ENCODE results near the gene CCNT1. TPM values are rescaled to one million over a fixed set of nuclear protein-coding genes. Genes with fewer than 3 reads are reported as not detected.
A peak's percentile ranks its signal among the peaks of the same experiment; 100 is the strongest.

The CCNT1 gene
- total RNA-seq, 4 donors from 2014 or later, result 17.9 to 40.3 (median 23.1) TPM

- ATAC-seq, result no peak
- H3K36me3 ChIP-seq, result peaks cover 4 to 84% of the 10 kb centered on the region in 2 donors
Measured at GRCh38 chr12:48691826-48692487, 24.6 kb downstream of the CCNT1 start.

GRCh38 chr12:48690990-48691389, 25.5 kb downstream of the CCNT1 start:
- Histone ChIP-seq H3K4me1 (peaks cover 0 to 23% (median 4%) of the 10 kb centered on the region in 3 donors), H3K4me3 (no peak overlapping the region), H3K36me3 (peaks cover 4 to 74% of the 10 kb centered on the region in 2 donors), H3K27ac (peak overlapping the region in 3 of 4 donors; percentile 35 to 75 (median 68)), H3K27me3 (no peaks in the 10 kb centered on the region), H3K9me3 (no peaks in the 10 kb centered on the region)
- TF ChIP-seq POLR2AphosphoS5 (IDR thresholded peaks at IDR 0.05) (no peak), EP300 (IDR thresholded peaks at IDR 0.05) (no peak)
- WGBS, 2 donors (ENCODE audit: low coverage in 1 of 2), result 10 to 30% methylated on average over 4 of the region's 4 CpGs
- peak; percentile 61 for ATAC-seq

More at GRCh38 chr12:48691826-48692487, 24.6 kb downstream of the CCNT1 start:
- H3K27me3 ChIP-seq, result no peaks in the 10 kb centered on the region
- H3K4me1 ChIP-seq, result peaks cover 0 to 23% (median 4%) of the 10 kb centered on the region in 3 donors
- no peaks in the 10 kb centered on the region for H3K9me3 ChIP-seq
- H3K4me3 ChIP-seq, result no peak overlapping the region
- 0 to 48% methylated on average over 1 to 2 of the region's 2 CpGs for WGBS, 2 donors (ENCODE audit: low coverage in 1 of 2)
- no peak for TF ChIP-seq EP300 (IDR thresholded peaks at IDR 0.05)
- TF ChIP-seq POLR2AphosphoS5 (IDR thresholded peaks at IDR 0.05), result no peak
- no peak for TF ChIP-seq CTCF (IDR thresholded peaks at IDR 0.05)
- TF ChIP-seq POLR2A (IDR thresholded peaks at IDR 0.05), result no peak
- H3K27ac ChIP-seq, result peak overlapping the region in 3 of 4 donors; percentile 35 to 75 (median 68)

- H3K4me1 ChIP-seq, result peaks cover 0 to 23% (median 4%) of the 10 kb centered on the region in 3 donors
- peak overlapping the region in 3 of 4 donors; percentile 35 to 75 (median 68) for H3K27ac ChIP-seq
- peaks cover under 1 to 68% of the 10 kb centered on the region in 2 donors for H3K36me3 ChIP-seq
- H3K9me3 ChIP-seq, result no peaks in the 10 kb centered on the region
- no peaks in the 10 kb centered on the region for H3K27me3 ChIP-seq
- WGBS, 2 donors (ENCODE audit: low coverage in 1 of 2), result 37 to 53% methylated on average over 4 of the region's 4 CpGs
- no peak overlapping the region for H3K4me3 ChIP-seq
- TF ChIP-seq EP300 (IDR thresholded peaks at IDR 0.05) (no peak), CTCF (IDR thresholded peaks at IDR 0.05) (no peak), POLR2A (IDR thresholded peaks at IDR 0.05) (no peak), POLR2AphosphoS5 (IDR thresholded peaks at IDR 0.05) (no peak)
- ATAC-seq, result no peak
Measured at GRCh38 chr12:48690436-48690835, 26.1 kb downstream of the CCNT1 start.

- no peaks in the 10 kb centered on the region for H3K27me3 ChIP-seq
- no peak overlapping the region for H3K4me3 ChIP-seq
- 27 to 50% methylated on average over 1 of the region's 1 CpG for WGBS, 2 donors (ENCODE audit: low coverage in 1 of 2)
- TF ChIP-seq EP300 (IDR thresholded peaks at IDR 0.05), result no peak
- no peak for TF ChIP-seq CTCF (IDR thresholded peaks at IDR 0.05)
- TF ChIP-seq POLR2AphosphoS5 (IDR thresholded peaks at IDR 0.05), result no peak
- no peak for TF ChIP-seq POLR2A (IDR thresholded peaks at IDR 0.05)
- H3K27ac ChIP-seq, result peak overlapping the region in 1 of 4 donors; percentile 21
- ATAC-seq, result no peak
- H3K9me3 ChIP-seq, result no peaks in the 10 kb centered on the region
- H3K36me3 ChIP-seq, result peaks cover 0 to 52% of the 10 kb centered on the region in 2 donors
- peaks cover 0 to 23% (median 4%) of the 10 kb centered on the region in 3 donors for H3K4me1 ChIP-seq
Measured at GRCh38 chr12:48688836-48689235, 27.7 kb downstream of the CCNT1 start.

- H3K36me3 ChIP-seq, result peaks cover 0 to 40% of the 10 kb centered on the region in 2 donors
- H3K27me3 ChIP-seq, result no peaks in the 10 kb centered on the region
- no peak for ATAC-seq
- peaks cover 0 to 29% (median 4%) of the 10 kb centered on the region in 3 donors for H3K4me1 ChIP-seq
- H3K9me3 ChIP-seq, result no peaks in the 10 kb centered on the region
- no peak overlapping the region for H3K27ac ChIP-seq
- WGBS, 2 donors (ENCODE audit: low coverage in 1 of 2), result 77 to 89% methylated on average over 4 of the region's 4 CpGs
- no peak for TF ChIP-seq POLR2AphosphoS5 (IDR thresholded peaks at IDR 0.05)
- TF ChIP-seq EP300 (IDR thresholded peaks at IDR 0.05), result no peak
- no peak for TF ChIP-seq CTCF (IDR thresholded peaks at IDR 0.05)
- TF ChIP-seq POLR2A (IDR thresholded peaks at IDR 0.05), result no peak
- H3K4me3 ChIP-seq, result no peak overlapping the region
Measured at GRCh38 chr12:48687592-48687991, 28.9 kb downstream of the CCNT1 start.

Measured in gastroesophageal sphincter (tissue), 4 donors.